T-helper 9 cell (primary cell): Measurements from ENCODE around the gene CCDC137.
A peak's percentile ranks its signal among the peaks of the same experiment; 100 is the strongest.

Experiments
- DNase-seq: peaks from one replicate; pipeline ENCODE4 v3.0.0-alpha.2; 2020

The CCDC137 gene

GRCh38 chr17:81703747-81704654 lies 37.5 kb downstream of the CCDC137 start:
- DNase-seq, result no peak

GRCh38 chr17:81705518-81706231 lies 39.1 kb downstream of the CCDC137 start:
- no peak for DNase-seq

GRCh38 chr17:81706232-81706611 lies 39.7 kb downstream of the CCDC137 start:
- no peak for DNase-seq

- DNase-seq, result no peak
Observed at GRCh38 chr17:81706757-81707624, 40.5 kb downstream of the CCDC137 start.

- no peak for DNase-seq
Observed at GRCh38 chr17:81707725-81708646, 41.4 kb downstream of the CCDC137 start.

- no peak for DNase-seq
Observed at GRCh38 chr17:81708739-81709185, 42.2 kb downstream of the CCDC137 start.

GRCh38 chr17:81710514-81711308 lies 44.2 kb downstream of the CCDC137 start:
- DNase-seq, result no peak

- DNase-seq, result peak; percentile 65
Observed at GRCh38 chr17:81711814-81712467, 45.4 kb downstream of the CCDC137 start, which contains the start of gene SLC25A10. Gene SLC25A10 (plus strand): TSS chr17:81712284. CDS start chr17:81712427, 143 bp downstream.

- DNase-seq, result no peak
Observed at GRCh38 chr17:81712468-81713003, 46.0 kb downstream of the CCDC137 start.

- DNase-seq, result no peak
Observed at GRCh38 chr17:81713004-81713555, 46.5 kb downstream of the CCDC137 start.

- no peak for DNase-seq
Observed at GRCh38 chr17:81713556-81714411, 47.2 kb downstream of the CCDC137 start.

GRCh38 chr17:81714412-81715106 lies 48.0 kb downstream of the CCDC137 start:
- no peak for DNase-seq

- DNase-seq, result no peak
Observed at GRCh38 chr17:81715107-81715871, 48.8 kb downstream of the CCDC137 start.

GRCh38 chr17:81715872-81716673 lies 49.5 kb downstream of the CCDC137 start:
- DNase-seq, result no peak

GRCh38 chr17:81716674-81716996 lies 50.1 kb downstream of the CCDC137 start:
- no peak for DNase-seq

- DNase-seq, result no peak
Observed at GRCh38 chr17:81717049-81717765, 50.7 kb downstream of the CCDC137 start.
